Raji (cell line): ENCODE measurements around the gene EML5.

ENCODE experiments used
- POLR2A ChIP-seq: IDR thresholded peaks from 2 replicates; pipeline ENCODE4 v1.6.1; 2011; ENCODE audit warnings: low read depth, low read length, control low read depth; ENCODE audit not compliant: insufficient read depth

The EML5 gene

DNA sequence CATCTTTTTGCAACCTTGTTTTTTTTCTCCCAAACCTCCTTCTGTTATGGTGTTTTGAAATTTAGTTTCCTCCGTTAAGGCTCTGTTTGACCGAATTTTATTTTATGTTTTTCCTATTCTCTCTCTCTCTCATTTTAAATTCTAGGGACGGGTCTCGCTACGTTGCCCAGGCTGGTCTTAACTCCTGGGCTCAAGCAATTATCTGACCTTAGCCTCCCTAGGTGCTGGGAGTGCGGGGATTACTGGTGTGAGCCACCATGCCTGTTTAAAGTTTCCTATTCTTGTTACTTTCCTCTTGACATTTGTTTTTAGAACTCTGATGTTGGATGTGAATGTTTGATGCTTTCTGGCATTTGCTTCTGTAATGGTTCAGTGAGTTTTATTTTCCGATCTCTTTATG is 228.9 kb downstream of the EML5 start:
- no peak for TF ChIP-seq POLR2A

GRCh38 chr14:88562831-88563686 is 229.7 kb downstream of the EML5 start, which contains the start of gene ZC3H14:
Gene ZC3H14, plus strand, starts transcription at chr14:88563037. Its CDS starts 97 bp downstream, at chr14:88563134.
- peak; percentile 85 for TF ChIP-seq POLR2A

- no peak for TF ChIP-seq POLR2A
Observed at GRCh38 chr14:88562532-88562830, 230.3 kb downstream of the EML5 start.
